ENCODE results near the gene RUNX2.
"Not testable (repeated sequence)": the region's sequence is repeated elsewhere in the genome, so short reads cannot be mapped to it uniquely, and the experiment has no call there.

RUNX2 gene

GRCh38 chr6:45460166-45460565, 132.0 kb downstream of the RUNX2 start:
- no peak for DNase-seq (ENCODE audit: low read depth)

GRCh38 chr6:45461486-45461885, 133.4 kb downstream of the RUNX2 start:
- DNase-seq (ENCODE audit: low read depth) = no peak

GRCh38 chr6:45462190-45463134, 134.3 kb downstream of the RUNX2 start:
- DNase-seq (ENCODE audit: low read depth) = no peak

- no peak for DNase-seq (ENCODE audit: low read depth)
These were observed 136.6 kb downstream of the RUNX2 start for GRCh38 chr6:45464685-45465084.

GRCh38 chr6:45466686-45467085, 138.6 kb downstream of the RUNX2 start:
- DNase-seq (ENCODE audit: low read depth) = no peak

GRCh38 chr6:45467417-45467816, 139.3 kb downstream of the RUNX2 start:
- not testable (repeated sequence) for DNase-seq (ENCODE audit: low read depth)

- DNase-seq (ENCODE audit: low read depth) = no peak
These were observed 139.7 kb downstream of the RUNX2 start for GRCh38 chr6:45467853-45468252.

GRCh38 chr6:45469663-45470062, 141.5 kb downstream of the RUNX2 start:
- no peak for DNase-seq (ENCODE audit: low read depth)

GRCh38 chr6:45470131-45470738, 142.1 kb downstream of the RUNX2 start:
- no peak for DNase-seq (ENCODE audit: low read depth)

- no peak for DNase-seq (ENCODE audit: low read depth)
These were observed 144.3 kb downstream of the RUNX2 start for GRCh38 chr6:45472382-45472781.

- DNase-seq (ENCODE audit: low read depth) = no peak
These were observed 145.2 kb downstream of the RUNX2 start for GRCh38 chr6:45473121-45473993.

GRCh38 chr6:45474376-45474775, 146.2 kb downstream of the RUNX2 start:
- no peak for DNase-seq (ENCODE audit: low read depth)

GRCh38 chr6:45476341-45476740, 148.2 kb downstream of the RUNX2 start:
- DNase-seq (ENCODE audit: low read depth) = no peak

GRCh38 chr6:45477278-45477677, 149.1 kb downstream of the RUNX2 start:
- DNase-seq (ENCODE audit: low read depth) = no peak

- DNase-seq (ENCODE audit: low read depth) = no peak
These were observed 149.7 kb downstream of the RUNX2 start for GRCh38 chr6:45477790-45478189.

- DNase-seq (ENCODE audit: low read depth) = no peak
These were observed 150.1 kb downstream of the RUNX2 start for GRCh38 chr6:45478240-45478639.

- DNase-seq (ENCODE audit: low read depth) = peak; percentile 57
These were observed 152.0 kb downstream of the RUNX2 start for GRCh38 chr6:45479834-45480751.

- DNase-seq (ENCODE audit: low read depth) = no peak
These were observed 152.8 kb downstream of the RUNX2 start for GRCh38 chr6:45480752-45481415.

GRCh38 chr6:45483021-45483420, 154.9 kb downstream of the RUNX2 start:
- DNase-seq (ENCODE audit: low read depth) = peak; percentile 69

GRCh38 chr6:45483501-45483900, 155.4 kb downstream of the RUNX2 start:
- no peak for DNase-seq (ENCODE audit: low read depth)

- DNase-seq (ENCODE audit: low read depth) = no peak
These were observed 158.6 kb downstream of the RUNX2 start for GRCh38 chr6:45486736-45487135.

Data from non-pigmented ciliary epithelial cell (primary cell).